ENCODE data around the gene AAR2. TPM values are rescaled to one million over a fixed set of nuclear protein-coding genes. Genes with fewer than 3 reads are reported as not detected.

AAR2 gene
- total RNA-seq, 1 experiment from 2014 or later: 22.5 TPM

- no peak for TF ChIP-seq PRDM15 (CRISPR knock-in tag; IDR thresholded peaks at IDR 0.05)
- TF ChIP-seq USF1 (CRISPR knock-in tag; IDR thresholded peaks at IDR 0.05): peak; percentile 53; the same call in 1 of the 2 replicates
- TF ChIP-seq ZBTB21 (CRISPR knock-in tag; IDR thresholded peaks at IDR 0.05; ENCODE audit: borderline replicate concordance): no peak
- no peak for TF ChIP-seq ZSCAN18 (CRISPR knock-in tag; IDR thresholded peaks at IDR 0.05)
- no peak for TF ChIP-seq RORB (CRISPR knock-in tag; IDR thresholded peaks at IDR 0.05)
- TF ChIP-seq NFATC4 (CRISPR knock-in tag; IDR thresholded peaks at IDR 0.05): no peak
- TF ChIP-seq CTCF (IDR thresholded peaks at IDR 0.05): no peak
- no peak for TF ChIP-seq KAT7 (CRISPR knock-in tag; IDR thresholded peaks at IDR 0.05; ENCODE audit: borderline replicate concordance)
- TF ChIP-seq ZMAT4 (CRISPR knock-in tag; IDR thresholded peaks at IDR 0.05): no peak
- no peak for TF ChIP-seq ATF1 (CRISPR knock-in tag; IDR thresholded peaks at IDR 0.05)
- no peak for TF ChIP-seq EMX1 (CRISPR knock-in tag; IDR thresholded peaks at IDR 0.05)
- no peak for TF ChIP-seq NR3C1 (CRISPR knock-in tag; conservative IDR thresholded peaks at IDR 0.05; ENCODE audit: low read depth)
- TF ChIP-seq USF2 (CRISPR knock-in tag; IDR thresholded peaks at IDR 0.05): no peak
- peak; percentile 69; the same call in 1 of the 2 replicates for TF ChIP-seq CREM (CRISPR knock-in tag; IDR thresholded peaks at IDR 0.05)
- TF ChIP-seq FOXJ3 (CRISPR knock-in tag; IDR thresholded peaks at IDR 0.05; ENCODE audit: borderline replicate concordance): no peak; the same call in 1 of the 2 replicates
- peak; percentile 75; the same call in 1 of the 2 replicates for TF ChIP-seq MYBL2 (CRISPR knock-in tag; IDR thresholded peaks at IDR 0.05)
Observed at GRCh38 chr20:36235892-36236785, at the start of gene AAR2 (continued).
